K562 (cell line): ENCODE measurements around the gene CCDC127. TPM values are rescaled to one million over a fixed set of nuclear protein-coding genes. Genes with fewer than 3 reads are reported as not detected.
"Not testable (repeated sequence)": the region's sequence is repeated elsewhere in the genome, so short reads cannot be mapped to it uniquely, and the experiment has no call there.

ENCODE experiments used
- ATAC-seq: fragments of 200-7000 bp; cut with Tn5 transposase; 3 replicates; pipeline ENCODE4 v1.9.1; 2020; ENCODE audit warnings: moderate library complexity
- BruUV-seq: library from RNA; stranded (reverse); fragments of 400-500 nt; replicated peaks from 2 replicates; lab custom pipeline; 2021; lab: Mats Ljungman, UMichigan
- CTCF ChIA-PET: fragments of 300-600 bp; formaldehyde crosslinking; extraction: SDS; loops from one replicate; lab custom pipeline; 2021; ENCODE audit warnings: low intra/inter-chr PET ratio; lab: Yijun Ruan, JAX
- POLR2A ChIA-PET: fragments of 300-600, 350-650 bp; sonication (Branson Sonifier 250); formaldehyde crosslinking; extraction: SDS; loops from one replicate; lab custom pipeline; 2021; ENCODE audit warnings: antibody characterized with exemption, inconsistent platforms; lab: Yijun Ruan, JAX
- DNase-seq, 4 experiments: peaks; one replicate each; pipeline versions ENCODE4 v3.0.0 to v3.0.0-alpha.2; 2011 to 2018; ENCODE audit warnings: low spot score in 3 of 4, mixed read lengths in 3 of 4; ENCODE audit errors: extremely low read depth in 1 of 4
- FAIRE-seq: peaks from 2 replicates; lab custom pipeline; 2011; peaks lifted over from hg19 to GRCh38; lab: Jason Lieb, UNC
- H2AFZ ChIP-seq: 2 replicates; pipeline ENCODE4 v1.6.0; 2011; ENCODE audit warnings: low read depth, low read length, control low read depth, inconsistent platforms
- H3K27ac ChIP-seq: fragments of 200-600 bp; 3 replicates; pipeline ENCODE4 v1.8.0; 2011; ENCODE audit warnings: low read depth, mild to moderate bottlenecking, control low read depth, inconsistent platforms, low read length, moderate library complexity, mixed read lengths; ENCODE audit errors: extremely low read depth
- H3K27me3 ChIP-seq, 2 experiments: fragments of 300-600 bp in 1 of 2; 2 replicates in 1 of 2; 3 replicates in 1 of 2; pipeline versions ENCODE4 v1.6.0 to v1.8.0; 2011; ENCODE audit warnings: inconsistent platforms in 2 of 2, low read length in 2 of 2, mild to moderate bottlenecking in 1 of 2, mixed read lengths in 1 of 2, moderate library complexity in 1 of 2; ENCODE audit not compliant: control insufficient read depth in 2 of 2, insufficient read depth in 2 of 2
- H3K36me3 ChIP-seq: fragments of 300-600 bp; 3 replicates; pipeline ENCODE4 v1.8.0; 2011; ENCODE audit warnings: mild to moderate bottlenecking, low read length, inconsistent platforms; ENCODE audit not compliant: control insufficient read depth, insufficient read depth
- H3K4me1 ChIP-seq, 2 experiments: fragments of 200-600 bp in 1 of 2; replicated peaks in 1 of 2; 2 replicates in 1 of 2; 3 replicates in 1 of 2; pipeline versions ENCODE4 v1.5.1 to v1.8.0; 2011; ENCODE audit warnings: inconsistent platforms in 2 of 2, low read length in 2 of 2, mild to moderate bottlenecking in 1 of 2, mixed read lengths in 1 of 2, moderate library complexity in 1 of 2; ENCODE audit not compliant: control insufficient read depth in 2 of 2, insufficient read depth in 2 of 2
- H3K4me2 ChIP-seq: 2 replicates; pipeline ENCODE4 v1.6.1; 2011; ENCODE audit warnings: low read length, control low read depth, inconsistent platforms, mixed read lengths; ENCODE audit not compliant: insufficient read depth
- H3K4me3 ChIP-seq: fragments of 200-600 bp; sonication (generic), shearing (Covaris generic); 2 replicates; pipeline ENCODE4 v1.5.1; 2016; ENCODE audit warnings: control low read depth, inconsistent platforms
- H3K79me2 ChIP-seq: fragments of 200-600 bp; 3 replicates; pipeline ENCODE4 v1.8.0; 2011; ENCODE audit warnings: low read length, inconsistent platforms; ENCODE audit not compliant: control insufficient read depth, insufficient read depth
- H3K9ac ChIP-seq, 2 experiments: 2 replicates each; pipeline versions ENCODE4 v1.6.0 to v1.6.1; 2011; ENCODE audit warnings: low read depth in 2 of 2, low read length in 2 of 2, control low read depth in 1 of 2, inconsistent platforms in 1 of 2, mild to moderate bottlenecking in 1 of 2, mixed read lengths in 1 of 2; ENCODE audit not compliant: insufficient read depth in 1 of 2
- H3K9me1 ChIP-seq: one replicate; pipeline ENCODE4 v1.6.0; 2011; ENCODE audit warnings: inconsistent platforms, mild to moderate bottlenecking, low read length, moderate library complexity; ENCODE audit not compliant: control insufficient read depth, insufficient read depth
- H3K9me3 ChIP-seq: replicated peaks from 2 replicates; pipeline ENCODE4 v1.5.1; 2011; ENCODE audit warnings: low read depth, low read length, inconsistent platforms; ENCODE audit not compliant: control insufficient read depth, insufficient read depth
- H4K20me1 ChIP-seq: replicated peaks from 2 replicates; pipeline ENCODE4 v1.6.1; 2011; ENCODE audit warnings: low read length, inconsistent platforms, mixed read lengths; ENCODE audit not compliant: control insufficient read depth, insufficient read depth
- CBFA2T3 ChIP-seq: fragments of 450-650 bp; IDR thresholded peaks from 2 replicates; pipeline ENCODE4 v1.6.1; 2017
- CXXC5 ChIP-seq: fragments of 250-450 bp; sonication (Bioruptor Pico); IDR thresholded peaks from 2 replicates; pipeline ENCODE4 v1.8.0; 2022; ENCODE audit warnings: inconsistent platforms, mild to moderate bottlenecking, moderate library complexity
- KDM2B ChIP-seq: fragments of 250-450 bp; sonication (Bioruptor Pico); IDR thresholded peaks from 2 replicates; pipeline ENCODE4 v1.8.0; 2021; ENCODE audit warnings: mild to moderate bottlenecking, moderate library complexity
- MCM5 ChIP-seq: fragments of 450-650 bp; IDR thresholded peaks from 2 replicates; pipeline ENCODE4 v1.6.1; 2016; ENCODE audit warnings: low read depth
- RBM14 ChIP-seq: fragments of 200-400 bp; formaldehyde crosslinking; IDR thresholded peaks from 2 replicates; pipeline ENCODE4 v1.6.1; 2018; ENCODE audit warnings: low read depth, mild to moderate bottlenecking, low read length, moderate library complexity, borderline replicate concordance; ENCODE audit not compliant: insufficient read depth
- TCF7 ChIP-seq: sonication (generic); IDR thresholded peaks from 2 replicates; pipeline ENCODE4 v1.6.1; 2016; ENCODE audit warnings: antibody characterized with exemption, borderline replicate concordance
- whole genome bisulfite sequencing: fragments of 100-300 bp; shearing (Covaris generic); methylation state at CpG from one replicate; pipeline ENCODE4 v1.1.6; 2016; ENCODE audit warnings: low coverage, mixed read lengths; ENCODE audit not compliant: insufficient coverage; ENCODE audit errors: missing lambda C conversion rate; 5-methylcytosine and 5-hydroxymethylcytosine counted together
- in situ Hi-C: fragments of 300-500 bp; cut with MboI; formaldehyde crosslinking; loops from 4 replicates; pipeline ENCODE4 v1.15.0; 2018; ENCODE audit warnings: inconsistent platforms, mixed read lengths
- intact Hi-C: fragments of 100-400 bp; cut with micrococcal nuclease; formaldehyde crosslinking; loops from 2 replicates; pipeline ENCODE4 v1.14.2; 2022
- polyA plus RNA-seq, 8 experiments: library from polyadenylated mRNA; depleted of rRNA in 4 of 8; stranded (reverse) in 5 of 8; unstranded in 3 of 8; fragments of >200 nt; fragmentation: Nextera tagmentation in 2 of 8; fragmentation: Illumina TruSeq in 1 of 8; extraction: Ambion mirVana in 2 of 8; extraction: Trizol in 1 of 8; gene quantifications; 2 replicates each; pipeline versions ENCODE4 v1.2.1 to v1.2.3, GENCODE V29; 2011 to 2014; ENCODE audit warnings: inconsistent platforms in 1 of 8, missing spikeins in 1 of 8
- total RNA-seq, 7 experiments: library from RNA; depleted of rRNA in 6 of 7; stranded (reverse); fragments of >200 nt in 6 of 7; fragmentation: Illumina TruSeq in 2 of 7; extraction: Trizol in 2 of 7; gene quantifications; 2 replicates each; pipeline versions ENCODE4 v1.2.1 to v1.2.3, GENCODE V29; 2011 to 2021; ENCODE audit warnings: low replicate concordance in 1 of 7
- TF ChIP-seq, protein P1 (sequence below): fragments of 250-450 bp; sonication (Bioruptor Pico); IDR thresholded peaks from 2 replicates; pipeline ENCODE4 v1.5.0; 2021

CCDC127 gene
- total and polyA plus RNA-seq, 9 of the 15 experiments (the other 6 are each of a cell fraction or from before 2014, with no cell fraction given), result 2.7 to 4.5 (median 4.1) TPM

DNA sequence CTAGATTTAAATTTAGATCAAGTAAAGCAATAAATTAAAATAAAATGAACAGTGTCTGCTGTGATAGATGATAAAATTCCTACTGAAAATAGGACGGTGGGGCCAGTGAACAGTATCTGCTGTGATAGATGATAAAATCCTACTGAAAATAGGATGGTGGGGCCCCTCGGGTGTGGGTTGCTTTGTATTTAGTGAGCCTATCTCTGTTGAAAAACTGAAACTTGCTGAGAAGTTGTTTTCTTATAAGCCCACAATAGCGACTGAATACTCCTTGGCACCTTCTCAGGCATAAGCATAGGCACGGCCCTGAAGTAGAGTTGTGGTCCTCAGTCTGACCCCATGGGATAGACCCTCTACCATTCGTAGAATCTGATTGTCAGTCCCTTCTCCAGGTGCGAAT is 5.8 kb upstream of the CCDC127 start (continued):
- TF ChIP-seq RBM14 (no peak), MCM5 (no peak), KDM2B (CRISPR knock-in tag) (no peak), CBFA2T3 (no peak), TCF7 (no peak), CXXC5 (CRISPR knock-in tag) (no peak)
- TF ChIP-seq, protein P1, sequence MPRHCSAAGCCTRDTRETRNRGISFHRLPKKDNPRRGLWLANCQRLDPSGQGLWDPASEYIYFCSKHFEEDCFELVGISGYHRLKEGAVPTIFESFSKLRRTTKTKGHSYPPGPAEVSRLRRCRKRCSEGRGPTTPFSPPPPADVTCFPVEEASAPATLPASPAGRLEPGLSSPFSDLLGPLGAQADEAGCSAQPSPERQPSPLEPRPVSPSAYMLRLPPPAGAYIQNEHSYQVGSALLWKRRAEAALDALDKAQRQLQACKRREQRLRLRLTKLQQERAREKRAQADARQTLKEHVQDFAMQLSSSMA, result no peak

DNA sequence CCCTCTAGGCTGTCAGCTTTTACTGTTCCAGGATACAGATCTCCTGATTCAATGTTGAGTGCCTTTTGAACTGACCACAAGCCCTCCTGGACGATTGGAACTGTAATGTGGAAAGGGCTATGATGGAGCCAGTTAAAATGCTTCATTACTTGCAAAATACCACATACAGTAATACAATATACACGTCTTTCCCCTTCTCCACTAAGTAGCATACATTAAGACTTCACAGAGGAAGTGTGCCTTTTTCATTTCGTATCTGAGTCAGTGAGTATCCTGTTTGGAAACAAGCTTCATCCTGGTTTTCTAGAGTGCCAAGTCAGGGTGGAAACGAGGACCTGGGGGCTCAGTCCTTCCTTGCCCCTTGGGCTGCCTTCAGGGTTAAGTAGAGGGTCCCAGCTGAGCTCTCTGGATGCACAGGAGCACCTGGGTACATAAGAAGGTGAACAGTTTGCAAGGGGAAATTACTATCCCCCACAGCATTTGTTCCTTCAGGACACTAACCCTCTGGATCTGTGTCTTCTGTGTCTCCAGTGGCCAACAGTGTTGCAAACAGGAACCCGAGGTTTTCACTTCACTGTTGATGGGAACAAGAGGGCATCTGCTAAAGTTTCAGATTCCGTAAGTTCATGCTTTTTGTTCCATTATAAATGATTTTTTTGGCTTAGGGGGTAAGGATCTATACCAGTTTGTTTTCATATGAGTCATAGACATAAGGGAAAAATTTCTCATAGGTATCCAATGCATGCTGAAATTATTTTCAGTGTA is 5.2 kb upstream of the CCDC127 start:
- H3K27ac ChIP-seq, H3K9me1 ChIP-seq, ATAC-seq, H3K4me3 ChIP-seq, H3K9ac ChIP-seq, H3K4me2 ChIP-seq, H2AFZ ChIP-seq, in situ Hi-C loops, intact Hi-C loops, FAIRE-seq, DNase-seq, CTCF ChIA-PET, H3K9me3 ChIP-seq, BruUV-seq, H3K27me3 ChIP-seq: not testable (repeated sequence)
- H4K20me1 ChIP-seq, result peaks cover 26% of the 10 kb centered on the region
- peaks cover 59% of the 10 kb centered on the region for H3K79me2 ChIP-seq
- H3K36me3 ChIP-seq, result peaks cover 66% of the 10 kb centered on the region; the same call in 2 of the 3 replicates
- POLR2A ChIA-PET, result interaction anchor here (1.4 kb wide), 1 partner anchor 9 kb away, joined by 7 read pairs; no protein-coding TSS in a partner anchor
- peaks cover 8 to 11% of the 10 kb centered on the region in 2 experiments; a peak in 4 of 5 replicates for H3K4me1 ChIP-seq
- WGBS, result 75% methylated on average over 6 of the region's 6 CpGs
